Panc1 (cell line): ENCODE data around the gene ATP6V1E1.

Experiments
- CTCF ChIP-seq: fragments of 450-650 bp; IDR thresholded peaks from 2 replicates; pipeline ENCODE4 v1.5.1; 2017; ENCODE audit warnings: mild to moderate bottlenecking
- POLR2AphosphoS5 ChIP-seq: IDR thresholded peaks from 2 replicates; pipeline ENCODE4 v1.6.1; 2012; ENCODE audit warnings: mild to moderate bottlenecking, low read depth, low read length, moderate library complexity
- REST ChIP-seq, 2 experiments: IDR thresholded peaks; 2 replicates each; pipeline ENCODE4 v1.6.1; 2011 to 2012; ENCODE audit warnings: low read depth in 2 of 2, control low read depth in 1 of 2, low read length in 1 of 2, mild to moderate bottlenecking in 1 of 2, moderate library complexity in 1 of 2; ENCODE audit not compliant: insufficient read depth in 1 of 2
- SIN3A ChIP-seq: IDR thresholded peaks from 2 replicates; pipeline ENCODE4 v1.6.1; 2012; ENCODE audit warnings: low read depth, mild to moderate bottlenecking, low read length, moderate library complexity, borderline replicate concordance; ENCODE audit not compliant: insufficient read depth

- no peak for TF ChIP-seq POLR2AphosphoS5
- TF ChIP-seq CTCF = no peak
- no peak for TF ChIP-seq REST (IDR thresholded peaks at IDR 0.05; ENCODE audit: insufficient read depth in 1 of 2, low read depth in 2 of 2, low read length in 1 of 2)
- no peak for TF ChIP-seq SIN3A
Measured at GRCh38 chr22:17601031-17601430, 27.5 kb downstream of the ATP6V1E1 start.
